ENCODE data around the gene RNF220.

- TF ChIP-seq ARNTL (CRISPR knock-in tag; IDR thresholded peaks at IDR 0.05; ENCODE audit: borderline replicate concordance, low read depth) (no peak), ZFP30 (CRISPR knock-in tag; IDR thresholded peaks at IDR 0.05) (no peak), PATZ1 (CRISPR knock-in tag; IDR thresholded peaks at IDR 0.05; ENCODE audit: borderline replicate concordance) (no peak), ZNF8 (CRISPR knock-in tag; IDR thresholded peaks at IDR 0.05) (no peak), ZFP3 (CRISPR knock-in tag; IDR thresholded peaks at IDR 0.05) (no peak), CSDC2 (CRISPR knock-in tag; IDR thresholded peaks at IDR 0.05) (no peak), BACH2 (CRISPR knock-in tag; IDR thresholded peaks at IDR 0.05; ENCODE audit: borderline replicate concordance) (no peak), RARB (CRISPR knock-in tag; IDR thresholded peaks at IDR 0.05) (no peak), ESRRG (CRISPR knock-in tag; IDR thresholded peaks at IDR 0.05) (no peak), ZNF70 (CRISPR knock-in tag; IDR thresholded peaks at IDR 0.05) (no peak), OSR1 (CRISPR knock-in tag; IDR thresholded peaks at IDR 0.05) (no peak)
Measured at GRCh38 chr1:44596511-44596910, 191.5 kb downstream of the RNF220 start.

Data from SK-N-SH treated with all-trans-retinoic acid at 6 μM for 48 hours (cell line).